Measurements from ENCODE around the gene ZC3H13. TPM values are rescaled to one million over a fixed set of nuclear protein-coding genes. Genes with fewer than 3 reads are reported as not detected.

ZC3H13 gene
- total and polyA plus RNA-seq, 10 of the 15 experiments (the other 5 are each of a cell fraction or from before 2014, with no cell fraction given) = 10.0 to 55.9 (median 25.4) TPM

- TF ChIP-seq IRF5 (IDR thresholded peaks at IDR 0.05; ENCODE audit: borderline replicate concordance) (no peak), NRF1 (conservative IDR thresholded peaks at IDR 0.05; ENCODE audit: low read depth, low read length) (no peak), BHLHE40 (IDR thresholded peaks at IDR 0.05; ENCODE audit: borderline replicate concordance in 1 of 2, low read depth in 2 of 2, low read length in 1 of 2) (no peak), PAX8 (IDR thresholded peaks at IDR 0.05) (no peak), PKNOX1 (IDR thresholded peaks at IDR 0.05) (no peak)
Measured at GRCh38 chr13:46086421-46086922, 33.9 kb upstream of the ZC3H13 start (continued).

GRCh38 chr13:46085737-46086136 lies 33.2 kb upstream of the ZC3H13 start:
- DNase-seq (ENCODE audit: low read depth, low spot score) = no peak
- ChIA-PET CTCF (interaction anchor here (1.1 kb wide), 1 partner anchor 18 kb away, joined by 3 read pairs; no protein-coding TSS in a partner anchor), POLR2A (no interaction called here), RAD21 (ENCODE audit: unreplicated experiment) (no interaction called here), SMC1A (ENCODE audit: uncharacterized antibody, unreplicated experiment) (no interaction called here)
- H3K4me2 ChIP-seq (ENCODE audit: control insufficient read depth, insufficient read depth) = no peak overlapping the region
- WGBS (ENCODE audit: insufficient coverage, insufficient replicate concordance, low lambda C conversion rate, missing lambda C conversion rate) = 88% methylated on average over 13 of the region's 13 CpGs
- FAIRE-seq = no peak
- no peaks in the 10 kb centered on the region for H3K36me3 ChIP-seq (ENCODE audit: control insufficient read depth in 2 of 2, insufficient read depth in 2 of 2, low read length in 1 of 2)
- H3K79me2 ChIP-seq (ENCODE audit: control insufficient read depth, insufficient read depth, low read length) = no peaks in the 10 kb centered on the region
- intact Hi-C loops (cut with micrococcal nuclease; ENCODE audit: unreplicated experiment) (no loop called here), in situ Hi-C loops (cut with MboI) (no loop called here)
- H3K4me1 ChIP-seq (ENCODE audit: control insufficient read depth, insufficient read depth, low read length) = no peaks in the 10 kb centered on the region
- no peak for TF ChIP-seq REST (IDR thresholded peaks at IDR 0.05; ENCODE audit: low read depth, low read length)
- no peak for TF ChIP-seq GATAD2B (conservative IDR thresholded peaks at IDR 0.05; ENCODE audit: low read depth)
- TF ChIP-seq SREBF1 (IDR thresholded peaks at IDR 0.05; ENCODE audit: low read length) = no peak
- TF ChIP-seq LARP7 (IDR thresholded peaks at IDR 0.05) = no peak
- no peak for TF ChIP-seq IRF3 (IDR thresholded peaks at IDR 0.05)
- TF ChIP-seq CTCF (IDR thresholded peaks at IDR 0.05 in 2 of 3, conservative IDR thresholded peaks at IDR 0.05 in 1 of 3; ENCODE audit: control insufficient read depth in 2 of 3, extremely low read depth in 1 of 3, insufficient read depth in 1 of 3, low read depth in 3 of 3, low read length in 3 of 3) = no peak
- BruUV-seq (replicated peaks) = no TSS peak
- H3K27ac ChIP-seq (ENCODE audit: control insufficient read depth, insufficient read depth) = no peak overlapping the region
- H2AFZ ChIP-seq (ENCODE audit: control insufficient read depth, low read depth, low read length) = no peak overlapping the region
- H3K4me3 ChIP-seq = no peak overlapping the region
- no peaks in the 10 kb centered on the region for H4K20me1 ChIP-seq (ENCODE audit: control insufficient read depth, insufficient read depth)
- H3K27me3 ChIP-seq (replicated peaks in 1 of 2; ENCODE audit: control insufficient read depth in 2 of 2, insufficient read depth in 2 of 2, low read length in 1 of 2) = no peaks in the 10 kb centered on the region
- H3K9ac ChIP-seq (ENCODE audit: control insufficient read depth, insufficient read depth, low read length) = no peak overlapping the region
- ATAC-seq = no peak
- no peaks in the 10 kb centered on the region for H3K9me3 ChIP-seq (replicated peaks; ENCODE audit: control insufficient read depth, insufficient read depth, low read length)
